ENCODE measurements around the gene USP54. TPM values are rescaled to one million over a fixed set of nuclear protein-coding genes. Genes with fewer than 3 reads are reported as not detected.

The USP54 gene
- total RNA-seq, 4 donors from 2014 or later, result 14.8 to 24.9 (median 16.7) TPM

DNA sequence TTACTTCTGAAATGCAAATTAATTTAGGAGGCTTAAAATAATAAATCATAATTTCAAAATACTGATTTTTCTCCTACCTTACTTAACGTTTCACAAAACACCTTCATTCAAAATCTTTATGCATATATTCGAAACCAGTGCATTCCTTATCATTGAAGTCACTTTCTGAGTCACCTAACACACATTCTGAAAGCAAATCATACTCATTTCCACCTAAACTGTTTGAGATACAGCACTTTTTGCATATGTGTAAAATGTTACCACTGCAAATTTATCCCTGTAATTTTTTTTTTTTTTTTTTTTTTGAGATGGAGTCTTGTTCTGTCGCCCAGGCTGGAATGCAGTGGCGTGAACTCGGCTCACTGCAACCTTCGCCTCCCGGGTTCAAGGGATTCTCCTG, 111.0 kb downstream of the USP54 start:
- TF ChIP-seq CTCF (IDR thresholded peaks at IDR 0.05; ENCODE audit: low read depth), result no peak

GRCh38 chr10:73478636-73479035, 112.5 kb downstream of the USP54 start:
- TF ChIP-seq CTCF (IDR thresholded peaks at IDR 0.05; ENCODE audit: low read depth), result no peak

DNA sequence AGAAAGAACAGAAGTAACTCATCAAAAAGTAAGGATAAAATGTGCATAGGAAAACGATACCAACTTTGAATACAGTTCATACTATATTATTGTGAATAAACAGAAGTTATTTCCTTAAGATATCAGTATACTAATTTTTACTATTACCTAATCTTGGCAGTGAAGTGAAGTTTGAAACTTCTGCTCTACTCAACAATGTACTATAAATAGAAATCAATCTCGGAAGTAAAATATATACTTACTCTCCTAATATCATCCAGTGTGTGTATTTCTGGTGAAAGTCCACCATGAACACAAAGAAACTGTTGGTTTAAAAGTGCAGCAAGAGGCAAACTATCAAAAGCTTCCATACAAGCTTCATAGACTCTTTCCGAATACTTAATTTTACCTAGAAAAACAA, 119.9 kb downstream of the USP54 start:
- no peak for TF ChIP-seq CTCF (IDR thresholded peaks at IDR 0.05; ENCODE audit: low read depth)

- no peak for TF ChIP-seq CTCF (IDR thresholded peaks at IDR 0.05; ENCODE audit: low read depth)
These were observed 121.6 kb downstream of the USP54 start for GRCh38 chr10:73469579-73469978.

- TF ChIP-seq CTCF (IDR thresholded peaks at IDR 0.05; ENCODE audit: low read depth), result no peak
These were observed 123.9 kb downstream of the USP54 start for GRCh38 chr10:73467206-73467605.

DNA sequence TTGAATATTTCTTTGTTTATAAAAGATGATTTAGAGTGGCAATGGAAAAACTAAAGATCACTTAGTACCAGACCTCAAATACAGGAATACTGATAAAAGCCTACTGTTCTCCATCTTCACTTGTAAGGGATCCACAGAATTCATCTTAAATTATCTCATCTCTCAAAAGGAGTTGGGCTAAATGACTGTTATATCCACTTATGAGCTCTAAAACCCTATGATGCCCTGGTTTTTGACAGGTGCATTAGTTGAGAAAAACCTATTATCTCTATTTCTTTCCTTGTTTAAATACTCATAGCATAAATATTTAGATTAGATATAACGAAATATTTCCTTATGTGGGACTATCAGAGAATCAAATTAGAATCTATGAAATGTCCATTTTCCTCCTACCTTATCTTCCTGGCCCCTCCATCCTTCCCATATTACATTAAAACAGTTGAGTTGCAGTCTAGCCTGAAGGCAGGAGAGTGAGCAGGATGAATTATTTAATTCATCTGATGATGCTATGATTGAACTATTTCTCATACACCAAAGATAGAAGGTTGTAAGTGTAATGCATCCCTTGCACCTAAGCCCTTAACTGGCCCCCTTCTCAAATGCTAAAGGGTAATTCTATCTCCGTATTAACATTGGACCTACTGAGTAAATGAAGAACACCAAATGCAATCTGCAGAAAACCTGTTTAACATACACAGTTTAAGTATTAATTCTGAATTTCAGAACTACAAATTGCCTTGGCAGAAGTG, 125.0 kb downstream of the USP54 start:
- no peak for TF ChIP-seq CTCF (IDR thresholded peaks at IDR 0.05; ENCODE audit: low read depth)

- TF ChIP-seq CTCF (IDR thresholded peaks at IDR 0.05; ENCODE audit: low read depth), result no peak
These were observed 130.2 kb downstream of the USP54 start for GRCh38 chr10:73460897-73461296.
